ENCODE results near the gene NLRC5. TPM values are rescaled to one million over a fixed set of nuclear protein-coding genes. Genes with fewer than 3 reads are reported as not detected.

NLRC5 gene
- total RNA-seq, 1 donor from 2014 or later, result 1.5 TPM

GRCh38 chr16:56961851-56962281 is 27.5 kb upstream of the NLRC5 start, which contains the start of gene CETP:
CETP (plus strand) TSS chr16:56961950; CDS start chr16:56961980, 30 bp downstream.
- Mint-ChIP-seq H3K27ac (ENCODE audit: unreplicated experiment) (no peak within 1 kb of the TSS), H3K4me1 (ENCODE audit: low read depth, unreplicated experiment) (no peaks in the 10 kb centered on the region), H3K27me3 (ENCODE audit: unreplicated experiment) (no peaks in the 10 kb centered on the region), H3K4me3 (ENCODE audit: unreplicated experiment) (no peak within 1 kb of the TSS), H3K36me3 (ENCODE audit: unreplicated experiment) (no peaks in the 10 kb centered on the region), H3K9me3 (ENCODE audit: unreplicated experiment) (no peaks in the 10 kb centered on the region)
- DNase-seq, result no peak
- TF ChIP-seq CTCF (IDR thresholded peaks at IDR 0.05; ENCODE audit: partially characterized antibody, unreplicated experiment), result no peak

GRCh38 chr16:56964243-56965148 is 24.9 kb upstream of the NLRC5 start:
- H3K27ac Mint-ChIP-seq (ENCODE audit: unreplicated experiment), result peak overlapping the region; percentile 33
- no peaks in the 10 kb centered on the region for H3K9me3 Mint-ChIP-seq (ENCODE audit: unreplicated experiment)
- H3K4me3 Mint-ChIP-seq (ENCODE audit: unreplicated experiment), result no peak overlapping the region
- H3K27me3 Mint-ChIP-seq (ENCODE audit: unreplicated experiment), result no peaks in the 10 kb centered on the region
- no peaks in the 10 kb centered on the region for H3K36me3 Mint-ChIP-seq (ENCODE audit: unreplicated experiment)
- no peaks in the 10 kb centered on the region for H3K4me1 Mint-ChIP-seq (ENCODE audit: low read depth, unreplicated experiment)
- peak; percentile 98 for TF ChIP-seq CTCF (IDR thresholded peaks at IDR 0.05; ENCODE audit: partially characterized antibody, unreplicated experiment)
- DNase-seq, result peak; percentile 96

- H3K4me1 Mint-ChIP-seq (ENCODE audit: low read depth, unreplicated experiment), result no peaks in the 10 kb centered on the region
- H3K9me3 Mint-ChIP-seq (ENCODE audit: unreplicated experiment), result no peaks in the 10 kb centered on the region
- TF ChIP-seq CTCF (IDR thresholded peaks at IDR 0.05; ENCODE audit: partially characterized antibody, unreplicated experiment), result no peak
- no peak overlapping the region for H3K27ac Mint-ChIP-seq (ENCODE audit: unreplicated experiment)
- no peak overlapping the region for H3K4me3 Mint-ChIP-seq (ENCODE audit: unreplicated experiment)
- no peaks in the 10 kb centered on the region for H3K27me3 Mint-ChIP-seq (ENCODE audit: unreplicated experiment)
- no peak for DNase-seq
- no peaks in the 10 kb centered on the region for H3K36me3 Mint-ChIP-seq (ENCODE audit: unreplicated experiment)
Measured at GRCh38 chr16:56965149-56966092, 23.9 kb upstream of the NLRC5 start.

GRCh38 chr16:56966093-56966475 is 23.3 kb upstream of the NLRC5 start:
- no peak overlapping the region for H3K27ac Mint-ChIP-seq (ENCODE audit: unreplicated experiment)

More at GRCh38 chr16:56966093-56966475, 23.3 kb upstream of the NLRC5 start:
- Mint-ChIP-seq H3K9me3 (ENCODE audit: unreplicated experiment) (peaks cover 1% of the 10 kb centered on the region), H3K27me3 (ENCODE audit: unreplicated experiment) (no peaks in the 10 kb centered on the region), H3K4me1 (ENCODE audit: low read depth, unreplicated experiment) (no peaks in the 10 kb centered on the region), H3K36me3 (ENCODE audit: unreplicated experiment) (no peaks in the 10 kb centered on the region), H3K4me3 (ENCODE audit: unreplicated experiment) (no peak overlapping the region)
- no peak for TF ChIP-seq CTCF (IDR thresholded peaks at IDR 0.05; ENCODE audit: partially characterized antibody, unreplicated experiment)
- DNase-seq, result no peak
